H1 (cell line): ENCODE results near the gene SOCS7. TPM values are rescaled to one million over a fixed set of nuclear protein-coding genes. Genes with fewer than 3 reads are reported as not detected.

ENCODE experiments used
- CTCF ChIA-PET: fragments of 300-600 bp; sonication (Branson Sonifier 250); formaldehyde crosslinking; loops from one replicate; lab custom pipeline; 2021; ENCODE audit not compliant: partially characterized antibody; lab: Charles Lee
- POLR2A ChIA-PET: fragments of 300-600 bp; sonication (Branson Sonifier 250); formaldehyde crosslinking; loops from one replicate; lab custom pipeline; 2021; ENCODE audit warnings: inconsistent platforms; ENCODE audit not compliant: partially characterized antibody; lab: Charles Lee
- DNase-seq, 2 experiments: peaks; one replicate each; pipeline versions ENCODE4 v3.0.0 to v3.0.0-alpha.2; 2010 to 2022; ENCODE audit warnings: low spot score in 2 of 2, low read depth in 1 of 2, mixed read lengths in 1 of 2
- FAIRE-seq: peaks from 2 replicates; lab custom pipeline; 2011; peaks lifted over from hg19 to GRCh38; lab: Jason Lieb, UNC
- H2AFZ ChIP-seq: 2 replicates; pipeline ENCODE4 v1.8.1; 2012; ENCODE audit warnings: low read length, inconsistent platforms
- H2AK5ac ChIP-seq: 2 replicates; pipeline ENCODE4 v1.6.1; 2013; ENCODE audit warnings: low read depth, low read length
- H2BK120ac ChIP-seq: replicated peaks from 2 replicates; pipeline ENCODE3; 2013; ENCODE audit warnings: low read depth, low read length, inconsistent platforms
- H2BK12ac ChIP-seq: 2 replicates; pipeline ENCODE4 v1.6.1; 2013; ENCODE audit warnings: low read depth, low read length
- H2BK15ac ChIP-seq: 2 replicates; pipeline ENCODE4 v1.6.1; 2013; ENCODE audit warnings: low read length
- H2BK20ac ChIP-seq: 2 replicates; pipeline ENCODE4 v1.6.1; 2013; ENCODE audit warnings: low read length
- H2BK5ac ChIP-seq: 2 replicates; pipeline ENCODE4 v1.6.1; 2013; ENCODE audit warnings: low read depth, low read length
- H3K14ac ChIP-seq: 2 replicates; pipeline ENCODE4 v1.6.1; 2013; ENCODE audit warnings: inconsistent platforms; ENCODE audit not compliant: insufficient read length
- H3K18ac ChIP-seq: 2 replicates; pipeline ENCODE4 v1.6.1; 2013; ENCODE audit warnings: low read length; ENCODE audit errors: extremely low read depth
- H3K23ac ChIP-seq: 2 replicates; pipeline ENCODE4 v1.6.1; 2013; ENCODE audit warnings: inconsistent platforms; ENCODE audit not compliant: insufficient read length
- H3K23me2 ChIP-seq: 2 replicates; pipeline ENCODE4 v1.6.1; 2013; ENCODE audit warnings: low read depth, low read length
- H3K27ac ChIP-seq: 2 replicates; pipeline ENCODE4 v1.6.1; 2011; ENCODE audit warnings: low read depth, low read length, inconsistent platforms
- H3K27me3 ChIP-seq, 4 experiments: replicated peaks in 1 of 4; 1 replicate in 1 of 4; 2 replicates in 3 of 4; pipeline versions ENCODE4 v1.6.1 to v1.8.1; 2011 to 2013; ENCODE audit warnings: low read length in 3 of 4, mild to moderate bottlenecking in 3 of 4, inconsistent platforms in 2 of 4, mixed read lengths in 2 of 4, moderate library complexity in 1 of 4; ENCODE audit not compliant: control insufficient read depth in 3 of 4, insufficient read depth in 3 of 4; ENCODE audit errors: extremely low read depth in 1 of 4
- H3K36me3 ChIP-seq, 4 experiments: 2 replicates each; pipeline versions ENCODE4 v1.6.1 to v1.8.1; 2011 to 2013; ENCODE audit warnings: mild to moderate bottlenecking in 4 of 4, low read length in 3 of 4, moderate library complexity in 2 of 4, control low read depth in 1 of 4, inconsistent platforms in 1 of 4; ENCODE audit not compliant: insufficient read depth in 4 of 4, control insufficient read depth in 2 of 4
- H3K4ac ChIP-seq: replicated peaks from 2 replicates; pipeline ENCODE3; 2013; ENCODE audit warnings: low read length, low read depth, mixed read lengths, inconsistent platforms; ENCODE audit not compliant: insufficient read length
- H3K4me1 ChIP-seq, 4 experiments: replicated peaks in 1 of 4; 1 replicate in 1 of 4; 2 replicates in 3 of 4; pipeline versions ENCODE4 v1.6.1 to v1.8.1; 2011 to 2013; ENCODE audit warnings: low read length in 3 of 4, inconsistent platforms in 2 of 4, mixed read lengths in 1 of 4; ENCODE audit not compliant: insufficient read depth in 4 of 4, control insufficient read depth in 3 of 4
- H3K4me2 ChIP-seq, 2 experiments: 2 replicates each; pipeline versions ENCODE4 v1.6.1 to v1.8.1; 2011 to 2013; ENCODE audit warnings: low read depth in 2 of 2, low read length in 2 of 2, control low read depth in 1 of 2, inconsistent platforms in 1 of 2, mild to moderate bottlenecking in 1 of 2; ENCODE audit not compliant: insufficient read depth in 1 of 2
- H3K4me3 ChIP-seq, 4 experiments: fragments of 200-600, 300-600 bp in 1 of 4; sonication (generic), shearing (Covaris generic), sonication (Bioruptor Twin) in 1 of 4; 2 replicates each; pipeline versions ENCODE4 v1.5.1 to v1.8.1; 2011 to 2016; ENCODE audit warnings: low read length in 4 of 4, low read depth in 3 of 4, control low read depth in 2 of 4, inconsistent platforms in 2 of 4, mild to moderate bottlenecking in 2 of 4, mixed read lengths in 1 of 4, moderate library complexity in 1 of 4; ENCODE audit not compliant: insufficient read depth in 2 of 4; ENCODE audit errors: extremely low read depth in 1 of 4
- H3K56ac ChIP-seq: replicated peaks from 2 replicates; pipeline ENCODE3; 2013; ENCODE audit warnings: low read depth, mild to moderate bottlenecking, mixed read lengths, low read length, inconsistent platforms; ENCODE audit not compliant: insufficient read length
- H3K79me1 ChIP-seq: 2 replicates; pipeline ENCODE4 v1.6.1; 2013; ENCODE audit warnings: low read depth, low read length, control low read depth
- H3K79me2 ChIP-seq, 2 experiments: 2 replicates each; pipeline versions ENCODE4 v1.6.1 to v1.8.1; 2012 to 2013; ENCODE audit warnings: low read length in 2 of 2, mild to moderate bottlenecking in 2 of 2, inconsistent platforms in 1 of 2; ENCODE audit not compliant: insufficient read depth in 2 of 2, control insufficient read depth in 1 of 2
- H3K9ac ChIP-seq, 4 experiments: replicated peaks in 1 of 4; 1 replicate in 1 of 4; 2 replicates in 3 of 4; pipeline versions ENCODE4 v1.6.1 to v1.8.1; 2011 to 2013; ENCODE audit warnings: low read depth in 3 of 4, low read length in 3 of 4, control low read depth in 2 of 4, mild to moderate bottlenecking in 2 of 4, moderate library complexity in 2 of 4, inconsistent platforms in 1 of 4; ENCODE audit errors: extremely low read depth in 1 of 4
- H3K9me3 ChIP-seq, 2 experiments: 2 replicates each; pipeline versions ENCODE4 v1.6.1 to v1.8.1; 2012 to 2013; ENCODE audit warnings: mild to moderate bottlenecking in 2 of 2, moderate library complexity in 2 of 2, control low read depth in 1 of 2, inconsistent platforms in 1 of 2, low read depth in 1 of 2, low read length in 1 of 2, mixed read lengths in 1 of 2; ENCODE audit not compliant: insufficient read depth in 2 of 2
- H4K20me1 ChIP-seq, 2 experiments: replicated peaks in 1 of 2; 2 replicates each; pipeline versions ENCODE3 to v1.8.1; 2011 to 2013; ENCODE audit warnings: inconsistent platforms in 2 of 2, low read length in 2 of 2, mild to moderate bottlenecking in 1 of 2; ENCODE audit not compliant: insufficient read depth in 2 of 2, control insufficient read depth in 1 of 2
- H4K5ac ChIP-seq: 2 replicates; pipeline ENCODE4 v1.6.1; 2013; ENCODE audit warnings: low read length, low read depth, mixed read lengths, inconsistent platforms; ENCODE audit not compliant: insufficient read length
- H4K8ac ChIP-seq: 2 replicates; pipeline ENCODE4 v1.8.0; 2013; ENCODE audit warnings: mild to moderate bottlenecking, moderate library complexity, low read length, inconsistent platforms; ENCODE audit not compliant: insufficient read depth; ENCODE audit errors: extremely low read depth
- H4K91ac ChIP-seq: replicated peaks from 2 replicates; pipeline ENCODE3; 2013; ENCODE audit warnings: low read length, mixed read lengths, inconsistent platforms; ENCODE audit not compliant: insufficient read length
- CHD2 ChIP-seq: IDR thresholded peaks from 2 replicates; pipeline ENCODE4 v1.6.1; 2012; ENCODE audit warnings: low read length, improper control_type of control experiment
- WGBS, 2 experiments: shearing (Covaris generic) in 1 of 2; methylation state at CpG; one replicate each; pipeline versions ENCODE4 v1.1.6 to v1.1.7; 2013 to 2015; ENCODE audit warnings: low lambda C conversion rate in 2 of 2, mixed read lengths in 2 of 2, inconsistent platforms in 1 of 2, low coverage in 1 of 2, missing lambda C conversion rate in 1 of 2; ENCODE audit not compliant: insufficient replicate concordance in 2 of 2, insufficient coverage in 1 of 2, insufficient read length in 1 of 2; ENCODE audit errors: extremely low coverage in 1 of 2, missing lambda C conversion rate in 1 of 2; 5-methylcytosine and 5-hydroxymethylcytosine counted together
- polyA plus RNA-seq, 7 experiments: library from polyadenylated mRNA; depleted of rRNA in 3 of 7; stranded (reverse) in 5 of 7; unstranded in 2 of 7; fragments of >200 nt in 5 of 7; fragments of 200-250 nt in 2 of 7; gene quantifications; 1 replicate in 5 of 7; 2 replicates in 1 of 7; 4 replicates in 1 of 7; pipeline versions ENCODE4 v1.2.1 to v1.2.3, GENCODE V29; 2011 to 2013; ENCODE audit warnings: missing spikeins in 2 of 7, mixed read lengths in 2 of 7
- total RNA-seq: library from RNA; stranded (reverse); fragmentation: NEBNext Ultra II Directional; extraction: Animal tissue kit (Norgen Biotek cat#: 25700); gene quantifications from 2 replicates; pipeline ENCODE4 v1.2.1, GENCODE V29; 2021

Gene SOCS7
- total and polyA plus RNA-seq, 2 of the 8 experiments (the other 6 are each of a cell fraction or from before 2014, with no cell fraction given) = 13.5 to 26.9 TPM

DNA sequence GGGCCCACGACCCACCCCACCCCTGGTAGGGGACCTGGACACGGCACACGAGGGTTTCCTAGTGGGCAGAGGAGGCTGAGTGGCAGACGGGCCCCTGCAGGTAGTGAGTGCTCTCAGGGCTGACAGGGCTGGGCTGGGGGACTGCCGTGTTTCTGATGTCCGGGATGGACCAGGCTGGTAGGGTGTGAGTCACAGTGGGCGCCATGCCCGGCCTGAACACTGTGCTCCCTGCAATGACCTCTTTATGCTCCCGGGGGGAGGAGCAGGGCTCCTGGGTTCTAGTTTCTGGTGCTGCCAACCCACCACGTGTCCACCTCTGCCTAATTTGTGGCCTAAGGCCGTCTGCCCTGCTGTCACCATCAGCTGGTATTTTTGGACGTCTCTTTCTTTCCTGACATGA lies 102.9 kb downstream of the SOCS7 start:
- Histone ChIP-seq H3K27me3 (no peaks in the 10 kb centered on the region), H3K9ac (no peak overlapping the region; a peak in 3 of 7 replicates)
- DNase-seq = no peak
- TF ChIP-seq CHD2 = no peak
- TF ChIP-seq, all 59 proteins: peak for 0
- WGBS, 2 experiments = 53% methylated on average over 12 of the region's 12 CpGs; no CpG with 5 or more reads in 1 of the 2 experiments
- Histone ChIP-seq H2BK15ac (peak overlapping the region; percentile 14; the same call in 1 of the 2 replicates), H3K18ac (peak overlapping the region; percentile 89), H3K4me2 (peak overlapping the region; percentile 67 to 93), H3K23me2 (peaks cover 17% of the 10 kb centered on the region), H3K9me3 (no peaks in the 10 kb centered on the region), H3K4me3 (peak overlapping the region; percentile 39 to 57 (median 42); a peak in 6 of 8 replicates), H4K20me1 (peaks cover 4 to 9% of the 10 kb centered on the region in 2 experiments), H3K27ac (no peak overlapping the region; the same call in 1 of the 2 replicates), H3K56ac (no peak overlapping the region), H2BK5ac (peak overlapping the region; percentile 94; the same call in 1 of the 2 replicates), H4K5ac (peak overlapping the region; percentile 55), H2BK12ac (peak overlapping the region; percentile 33; the same call in 1 of the 2 replicates), H3K79me2 (peaks cover 10 to 74% of the 10 kb centered on the region in 2 experiments), H3K14ac (no peak overlapping the region), H2AFZ (no peak overlapping the region), H3K4ac (peak overlapping the region; percentile 92), H3K4me1 (peaks cover 29 to 61% (median 50%) of the 10 kb centered on the region in 4 experiments), H3K23ac (no peak overlapping the region), H2BK120ac (peak overlapping the region; percentile 13), H4K91ac (peak overlapping the region; percentile 95), H4K8ac (peak overlapping the region; percentile 76), H3K79me1 (peaks cover 34% of the 10 kb centered on the region), H3K36me3 (peaks cover 2 to 13% (median 8%) of the 10 kb centered on the region in 4 experiments; a peak in 7 of 8 replicates), H2AK5ac (peak overlapping the region; percentile 97; the same call in 1 of the 2 replicates), H2BK20ac (peak overlapping the region; percentile 96; the same call in 1 of the 2 replicates)
- FAIRE-seq = no peak
- ChIA-PET POLR2A (interaction anchor here (0.7 to 3.3 kb wide), 6 partner anchors 10 to 33 kb away, joined by 3 to 27 read pairs (median 10); no protein-coding TSS in a partner anchor), CTCF (interaction anchor here (0.6 to 10.5 kb wide), 10 partner anchors 11 to 107 kb away, joined by 4 to 167 read pairs (median 8); partner anchors contain the start of gene ARHGAP23)

Other genes starting within 250 kb of the SOCS7 start
- gene TBC1D3E, start 223.9 kb upstream of the SOCS7 start, total RNA-seq = not detected in 2 replicates
- not detected in 2 replicates for gene TBC1D3E, start 223.9 kb upstream of the SOCS7 start, polyA plus RNA-seq (2011; rRNA removed)
- gene TBC1D3, start 159.3 kb upstream of the SOCS7 start, total RNA-seq = not detected in 2 replicates
- gene TBC1D3, start 159.3 kb upstream of the SOCS7 start, polyA plus RNA-seq (2011; rRNA removed) = not detected in 2 replicates
- gene MRPL45, start 54.7 kb upstream of the SOCS7 start, total RNA-seq = 70.1 and 71.7 TPM in 2 replicates
- 47.6 and 65.6 TPM in 2 replicates for gene MRPL45, start 54.7 kb upstream of the SOCS7 start, polyA plus RNA-seq (2011; rRNA removed)
- 0.07 and 0.13 TPM in 2 replicates for gene GPR179, start 7.9 kb upstream of the SOCS7 start, total RNA-seq
- 0.02 and 0.03 TPM in 2 replicates for gene GPR179, start 7.9 kb upstream of the SOCS7 start, polyA plus RNA-seq (2011; rRNA removed)
- gene ARHGAP23, start 76.6 kb downstream of the SOCS7 start, total RNA-seq = 107 and 108 TPM in 2 replicates
- 16.3 and 28.6 TPM in 2 replicates for gene ARHGAP23, start 76.6 kb downstream of the SOCS7 start, polyA plus RNA-seq (2011; rRNA removed)